T-helper 2 cell treated with Interferon-gamma antibody and Interleukin-4, amounts not matched to agents 5 μg/mL and 100 μg/mL, for 36 hours (primary cell): ENCODE results near the gene COL25A1.

ENCODE experiments used
- DNase-seq: peaks from one replicate; pipeline ENCODE4 v3.0.0; 2021; ENCODE audit warnings: low spot score
- H3K27ac Mint-ChIP-seq: one replicate; pipeline ENCODE4 v1.8.0; 2021; ENCODE audit warnings: mild to moderate bottlenecking, mixed read lengths
- H3K27me3 Mint-ChIP-seq: one replicate; pipeline ENCODE4 v1.8.0; 2021; ENCODE audit warnings: low read depth, mixed read lengths
- H3K36me3 Mint-ChIP-seq: one replicate; pipeline ENCODE4 v1.8.0; 2021; ENCODE audit warnings: low read depth, mixed read lengths
- H3K4me1 Mint-ChIP-seq: one replicate; pipeline ENCODE4 v1.8.0; 2021; ENCODE audit warnings: low read depth, mixed read lengths
- H3K4me3 Mint-ChIP-seq: one replicate; pipeline ENCODE4 v1.8.0; 2022; ENCODE audit warnings: mild to moderate bottlenecking, moderate library complexity, mixed read lengths
- H3K9me3 Mint-ChIP-seq: one replicate; pipeline ENCODE4 v1.8.0; 2021; ENCODE audit warnings: mixed read lengths

Gene COL25A1

DNA sequence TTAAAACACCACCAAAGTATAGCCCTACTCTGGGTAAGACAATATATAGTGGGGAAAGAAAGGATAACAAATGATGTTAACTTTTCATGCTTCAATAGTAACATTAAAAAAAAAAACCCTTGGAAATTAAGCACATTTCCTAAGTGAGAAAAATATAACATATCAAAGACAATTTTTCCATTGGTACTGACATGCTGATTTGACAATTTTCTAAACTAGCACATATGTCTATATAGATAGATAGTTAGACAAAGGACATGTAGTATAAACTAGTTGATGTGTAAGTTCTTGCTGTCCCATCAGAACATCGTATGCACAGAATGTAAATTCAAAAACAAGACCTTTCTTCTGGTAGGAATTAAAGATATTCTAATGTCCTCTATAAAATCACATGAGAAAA lies 492.4 kb downstream of the COL25A1 start:
- DNase-seq: no peak
- Mint-ChIP-seq H3K4me3 (no peak overlapping the region), H3K36me3 (no peaks in the 10 kb centered on the region), H3K9me3 (no peaks in the 10 kb centered on the region), H3K27me3 (peaks cover 52% of the 10 kb centered on the region), H3K27ac (no peak overlapping the region), H3K4me1 (peaks cover 10% of the 10 kb centered on the region)

DNA sequence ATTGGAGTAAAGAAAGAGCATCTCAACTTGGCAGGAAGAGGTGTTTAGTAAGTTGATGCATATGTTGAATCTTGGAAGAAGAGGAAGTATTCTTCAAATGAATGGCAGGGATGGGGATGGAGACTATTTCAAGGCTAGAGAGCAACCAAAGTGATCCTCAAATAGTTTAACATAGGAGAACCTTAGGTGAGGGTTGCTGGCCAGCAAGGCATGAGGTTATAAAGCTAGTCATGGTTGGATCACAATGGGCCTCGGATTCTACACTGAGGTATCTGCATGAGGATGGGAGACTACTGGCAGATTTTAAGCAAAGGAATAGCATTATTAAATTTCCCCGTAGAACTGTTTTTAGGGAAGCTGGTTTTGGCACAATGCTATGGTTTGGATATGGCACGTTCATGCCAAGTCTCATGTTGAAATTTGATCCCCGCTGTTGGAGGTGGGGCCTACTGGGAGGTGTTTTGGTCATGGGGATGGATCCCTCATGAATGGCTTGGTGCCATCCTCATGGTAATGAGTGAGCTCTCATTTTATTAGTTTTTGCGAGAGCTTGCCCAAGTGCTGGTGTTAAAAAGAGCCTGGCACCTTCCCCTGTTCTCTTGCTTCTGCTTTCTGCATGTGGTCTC lies 497.7 kb downstream of the COL25A1 start:
- Mint-ChIP-seq H3K27me3 (peaks cover 10% of the 10 kb centered on the region), H3K4me3 (no peak overlapping the region), H3K4me1 (no peaks in the 10 kb centered on the region), H3K36me3 (no peaks in the 10 kb centered on the region), H3K27ac (no peak overlapping the region), H3K9me3 (no peaks in the 10 kb centered on the region)
- no peak for DNase-seq

DNA sequence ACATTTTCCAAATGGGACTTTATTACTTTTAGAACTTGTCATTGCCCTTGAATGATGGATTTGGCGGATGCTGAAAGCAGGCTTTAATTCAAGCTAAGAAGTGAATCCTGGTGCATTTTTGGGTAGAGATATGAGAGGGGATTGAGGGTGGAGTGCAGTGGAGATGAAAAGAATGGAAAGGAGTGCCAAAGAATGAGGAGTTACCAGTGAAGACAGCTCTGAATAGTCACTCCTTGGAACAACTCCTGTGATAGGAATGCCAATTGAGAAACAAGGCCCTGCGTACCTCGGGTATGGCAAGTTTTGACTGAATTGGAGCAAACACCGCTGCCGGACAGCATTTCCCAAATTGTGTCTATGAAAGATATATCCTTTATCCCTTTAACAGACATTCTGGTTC lies 503.2 kb downstream of the COL25A1 start:
- Mint-ChIP-seq H3K27me3 (peaks cover 5% of the 10 kb centered on the region), H3K9me3 (no peaks in the 10 kb centered on the region), H3K27ac (no peak overlapping the region), H3K4me1 (no peaks in the 10 kb centered on the region), H3K36me3 (no peaks in the 10 kb centered on the region), H3K4me3 (no peak overlapping the region)
- no peak for DNase-seq

DNA sequence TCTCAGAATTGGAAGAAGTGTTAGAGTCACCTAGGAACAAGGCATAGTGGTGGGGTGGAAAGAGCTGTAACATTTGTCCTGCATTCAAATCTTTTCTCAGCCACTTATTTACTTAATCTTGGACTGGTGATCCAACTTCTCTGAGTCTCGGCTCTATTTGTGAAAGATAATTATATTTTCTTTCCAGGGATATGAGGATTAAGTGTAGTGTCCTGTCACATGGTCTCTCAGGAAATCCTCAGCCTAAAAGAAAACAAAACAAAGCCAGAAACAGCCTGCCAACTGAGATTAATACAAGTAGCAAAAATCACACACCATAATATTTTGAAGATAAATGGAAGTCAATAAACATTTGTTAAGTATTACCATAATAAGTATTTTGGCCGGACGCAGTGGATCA lies 506.3 kb downstream of the COL25A1 start:
- H3K27me3 Mint-ChIP-seq: peaks cover 9% of the 10 kb centered on the region
- H3K9me3 Mint-ChIP-seq: no peaks in the 10 kb centered on the region
- no peak overlapping the region for H3K4me3 Mint-ChIP-seq
- H3K36me3 Mint-ChIP-seq: no peaks in the 10 kb centered on the region
- no peak overlapping the region for H3K27ac Mint-ChIP-seq
- no peaks in the 10 kb centered on the region for H3K4me1 Mint-ChIP-seq
- no peak for DNase-seq

DNA sequence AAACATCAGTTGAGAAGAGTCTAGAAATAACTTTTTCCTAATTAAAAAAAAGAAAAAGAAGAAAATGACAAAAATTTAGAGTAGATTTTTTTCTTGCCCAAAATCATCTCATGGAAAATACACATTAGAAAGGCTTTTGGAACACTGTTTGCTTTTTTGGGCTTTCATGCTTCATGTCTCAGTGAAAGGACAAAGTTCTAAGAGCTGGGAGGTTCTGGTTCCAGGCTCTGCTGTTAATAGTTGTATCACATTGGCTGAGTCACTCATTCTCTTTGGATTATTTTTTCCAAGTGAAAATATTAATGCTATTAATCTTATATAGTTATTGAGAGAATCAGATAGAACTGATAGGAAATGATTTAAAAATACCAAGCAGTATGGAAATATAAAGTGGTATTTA lies 506.7 kb downstream of the COL25A1 start:
- H3K4me3 Mint-ChIP-seq: no peak overlapping the region
- H3K27me3 Mint-ChIP-seq: peaks cover 9% of the 10 kb centered on the region
- H3K27ac Mint-ChIP-seq: no peak overlapping the region
- DNase-seq: no peak
- no peaks in the 10 kb centered on the region for H3K9me3 Mint-ChIP-seq
- H3K4me1 Mint-ChIP-seq: no peaks in the 10 kb centered on the region
- no peaks in the 10 kb centered on the region for H3K36me3 Mint-ChIP-seq

DNA sequence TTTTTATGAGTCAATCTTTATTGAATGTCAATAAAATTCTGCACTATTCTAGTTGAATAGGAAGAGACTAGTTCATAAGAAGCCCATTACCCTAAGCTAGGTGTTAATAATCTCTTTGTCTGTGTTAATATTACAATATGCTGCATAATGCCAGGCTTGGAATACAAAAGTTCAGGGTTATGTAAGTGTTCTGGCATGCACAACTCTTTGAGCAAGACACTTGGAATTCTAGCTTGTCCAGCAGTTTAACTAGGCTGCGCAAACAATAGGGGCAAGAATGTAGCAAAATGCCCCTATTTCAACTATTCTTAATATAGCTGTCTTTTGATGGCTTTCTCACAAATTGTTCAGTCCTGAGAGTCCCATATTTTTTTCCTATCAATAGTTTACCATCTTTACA lies 508.3 kb downstream of the COL25A1 start:
- Mint-ChIP-seq H3K4me1 (no peaks in the 10 kb centered on the region), H3K9me3 (no peaks in the 10 kb centered on the region), H3K27me3 (peaks cover 9% of the 10 kb centered on the region), H3K27ac (no peak overlapping the region), H3K36me3 (no peaks in the 10 kb centered on the region), H3K4me3 (no peak overlapping the region)
- no peak for DNase-seq

DNA sequence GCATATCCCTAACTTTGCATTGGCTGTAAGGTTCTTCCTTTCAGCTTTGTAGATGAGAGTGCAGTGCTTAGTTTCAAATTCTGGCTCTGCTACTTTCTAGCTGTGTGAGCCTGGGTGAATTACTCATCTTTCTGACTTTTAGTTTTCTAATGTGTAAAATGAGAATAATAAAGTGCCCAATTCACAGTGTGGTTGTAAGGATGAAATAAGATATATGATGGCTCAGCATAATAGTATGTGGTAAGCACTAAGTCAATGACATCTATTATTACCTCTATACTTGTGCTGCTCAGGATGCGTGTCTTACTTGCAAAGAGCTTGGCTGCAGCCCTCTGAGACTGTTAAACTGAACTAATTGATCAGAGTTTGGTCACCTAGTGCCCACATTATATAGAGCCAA lies 509.0 kb downstream of the COL25A1 start:
- H3K9me3 Mint-ChIP-seq: no peaks in the 10 kb centered on the region
- no peak overlapping the region for H3K27ac Mint-ChIP-seq
- peaks cover 9% of the 10 kb centered on the region for H3K27me3 Mint-ChIP-seq
- no peak for DNase-seq
- H3K36me3 Mint-ChIP-seq: no peaks in the 10 kb centered on the region
- no peak overlapping the region for H3K4me3 Mint-ChIP-seq
- no peaks in the 10 kb centered on the region for H3K4me1 Mint-ChIP-seq

DNA sequence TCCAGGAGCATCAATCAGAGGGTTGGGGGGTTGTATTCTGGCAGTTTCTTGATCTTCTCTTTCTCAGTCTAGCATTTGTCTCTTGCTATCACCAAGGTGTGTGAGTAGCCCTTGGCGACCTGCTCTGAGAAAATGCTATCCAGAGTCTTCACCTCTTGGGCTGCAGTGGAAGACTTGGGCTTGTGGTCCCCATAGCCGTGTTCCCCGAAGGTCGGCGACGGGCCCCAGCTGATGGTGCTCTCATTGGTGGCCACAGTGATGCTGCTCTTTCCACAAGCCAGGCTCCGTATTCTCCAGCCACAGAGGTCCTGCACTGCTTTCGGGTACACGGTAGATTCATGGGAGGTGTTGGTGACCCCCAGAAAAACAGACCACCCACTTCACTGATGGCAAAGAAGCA lies 513.7 kb downstream of the COL25A1 start:
- H3K27me3 Mint-ChIP-seq: peaks cover 4% of the 10 kb centered on the region
- H3K9me3 Mint-ChIP-seq: no peaks in the 10 kb centered on the region
- no peak overlapping the region for H3K27ac Mint-ChIP-seq
- no peaks in the 10 kb centered on the region for H3K4me1 Mint-ChIP-seq
- H3K4me3 Mint-ChIP-seq: no peak overlapping the region
- no peak for DNase-seq
- H3K36me3 Mint-ChIP-seq: no peaks in the 10 kb centered on the region

DNA sequence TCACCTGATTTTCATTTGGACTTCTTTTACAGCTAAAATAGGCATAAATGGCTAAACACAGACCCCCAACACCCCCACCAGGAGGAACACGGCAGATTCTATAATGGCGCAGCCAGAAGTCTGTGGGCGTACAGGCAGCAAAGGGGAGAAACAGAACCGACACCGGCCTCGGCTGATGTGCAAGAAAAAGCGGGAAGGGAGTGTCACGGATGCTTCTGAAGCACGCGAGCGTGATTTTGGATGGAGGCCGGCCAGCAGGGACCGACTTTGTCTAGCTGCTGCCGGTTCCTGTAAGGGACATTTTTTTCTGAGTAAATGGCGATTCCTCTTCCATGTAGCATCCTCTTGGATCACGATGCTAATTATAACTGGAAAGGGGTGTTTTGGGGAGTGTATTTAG lies 514.7 kb downstream of the COL25A1 start:
- Mint-ChIP-seq H3K27ac (no peak overlapping the region), H3K4me1 (no peaks in the 10 kb centered on the region), H3K4me3 (no peak overlapping the region), H3K9me3 (no peaks in the 10 kb centered on the region), H3K36me3 (no peaks in the 10 kb centered on the region), H3K27me3 (no peaks in the 10 kb centered on the region)
- DNase-seq: no peak

DNA sequence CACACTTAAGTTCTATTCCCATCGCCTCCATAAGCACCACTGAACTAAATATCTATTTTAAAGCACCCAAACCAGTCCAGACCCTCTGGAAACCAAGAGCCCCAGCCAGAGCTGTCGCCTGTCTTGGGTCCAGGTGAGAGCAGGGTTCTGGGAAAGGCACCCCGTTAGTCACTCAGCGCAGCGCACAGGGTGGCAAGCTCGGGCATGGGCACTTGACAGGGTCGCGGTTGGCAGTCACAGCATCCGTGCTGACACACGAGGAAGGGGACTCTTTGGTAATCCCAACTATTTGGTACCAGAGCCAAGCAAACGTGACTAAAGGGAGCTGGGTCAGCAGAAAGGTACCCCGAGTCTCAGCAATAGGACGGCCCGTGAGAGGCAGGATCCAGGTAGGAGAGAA lies 515.4 kb downstream of the COL25A1 start:
- no peak for DNase-seq
- H3K9me3 Mint-ChIP-seq: no peaks in the 10 kb centered on the region
- H3K27ac Mint-ChIP-seq: no peak overlapping the region
- H3K36me3 Mint-ChIP-seq: no peaks in the 10 kb centered on the region
- no peak overlapping the region for H3K4me3 Mint-ChIP-seq
- no peaks in the 10 kb centered on the region for H3K4me1 Mint-ChIP-seq
- H3K27me3 Mint-ChIP-seq: no peaks in the 10 kb centered on the region

DNA sequence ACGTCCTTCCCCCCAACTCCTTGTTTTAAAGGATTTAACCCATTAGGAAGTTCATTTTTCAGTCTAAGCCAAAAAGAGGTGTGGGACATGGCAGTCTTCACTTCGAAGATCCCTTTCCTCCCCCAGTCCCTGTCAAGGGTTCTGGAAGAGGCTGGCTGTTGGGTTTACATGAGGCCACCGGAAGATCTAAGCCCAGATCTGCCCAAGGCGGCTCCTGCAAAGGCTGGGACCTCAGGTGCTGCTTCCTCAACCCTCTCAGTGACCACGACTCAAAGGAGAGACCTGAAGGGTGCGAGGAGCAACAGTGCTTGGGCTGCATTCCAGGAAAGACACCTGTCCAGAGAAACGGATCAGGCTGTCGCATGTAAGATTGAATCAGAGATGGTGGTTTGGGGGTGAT lies 516.1 kb downstream of the COL25A1 start:
- H3K27me3 Mint-ChIP-seq: no peaks in the 10 kb centered on the region
- no peak overlapping the region for H3K27ac Mint-ChIP-seq
- no peaks in the 10 kb centered on the region for H3K36me3 Mint-ChIP-seq
- no peak for DNase-seq
- H3K4me1 Mint-ChIP-seq: no peaks in the 10 kb centered on the region
- no peak overlapping the region for H3K4me3 Mint-ChIP-seq
- no peaks in the 10 kb centered on the region for H3K9me3 Mint-ChIP-seq

DNA sequence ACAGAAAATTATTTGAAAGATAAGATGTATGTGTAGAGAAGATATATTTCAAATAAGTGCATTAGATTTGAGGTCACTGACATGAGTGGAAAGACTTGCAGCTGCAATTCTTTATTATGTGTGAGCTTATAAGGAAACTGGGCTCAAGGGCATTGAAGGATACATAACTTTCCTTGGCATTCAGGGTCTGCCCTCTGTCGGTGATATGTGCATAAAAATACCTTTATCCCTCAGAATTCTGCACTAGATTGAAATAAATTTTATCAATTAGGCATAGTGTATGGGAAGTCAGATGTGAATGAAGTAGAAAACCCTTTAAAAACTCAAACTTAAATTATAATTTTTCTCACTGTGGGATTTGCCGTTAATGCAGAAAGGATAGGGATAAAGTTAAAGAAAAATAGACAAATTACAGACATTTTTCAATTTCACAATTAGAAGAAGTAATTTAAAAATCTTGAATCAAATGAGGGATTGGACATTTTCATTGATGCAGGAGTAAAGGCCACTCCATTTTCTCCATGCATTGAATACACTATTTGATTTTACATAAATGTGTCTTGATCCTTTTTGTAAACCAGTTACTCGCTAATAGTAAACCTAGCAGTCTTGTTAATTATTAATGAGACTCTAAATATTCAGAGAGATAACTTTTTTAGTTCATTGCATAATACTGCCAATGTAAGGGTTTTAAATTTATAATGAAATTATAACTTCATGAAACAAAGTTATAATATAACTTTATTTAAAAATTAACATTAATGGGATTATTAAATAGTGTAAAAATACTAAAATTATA lies 518.6 kb downstream of the COL25A1 start:
- Mint-ChIP-seq H3K36me3 (no peaks in the 10 kb centered on the region), H3K27me3 (peaks cover 6% of the 10 kb centered on the region), H3K4me1 (no peaks in the 10 kb centered on the region), H3K9me3 (no peaks in the 10 kb centered on the region), H3K4me3 (no peak overlapping the region), H3K27ac (no peak overlapping the region)
- DNase-seq: no peak

DNA sequence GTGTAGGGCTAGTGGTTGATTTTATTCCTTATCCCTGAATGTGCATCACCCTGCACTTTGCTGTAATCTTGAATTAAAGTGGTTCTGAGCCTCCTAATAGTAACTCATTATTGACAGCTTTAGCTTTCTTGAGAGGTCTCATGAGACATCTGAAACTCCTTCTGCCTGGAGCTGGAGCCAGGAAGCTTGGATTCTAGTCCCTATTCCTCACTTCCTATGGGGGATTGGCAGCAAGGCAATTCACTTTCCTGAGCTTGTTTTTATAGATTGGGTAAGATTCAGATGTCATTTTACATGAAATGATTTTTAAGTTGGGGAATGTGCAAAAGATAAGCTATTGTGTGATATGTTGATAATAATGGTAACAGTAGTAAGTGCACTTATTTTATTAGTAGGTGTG lies 522.5 kb downstream of the COL25A1 start:
- DNase-seq: no peak
- Mint-ChIP-seq H3K9me3 (no peaks in the 10 kb centered on the region), H3K4me3 (no peak overlapping the region), H3K27ac (no peak overlapping the region), H3K27me3 (peaks cover 17% of the 10 kb centered on the region), H3K4me1 (no peaks in the 10 kb centered on the region), H3K36me3 (no peaks in the 10 kb centered on the region)

DNA sequence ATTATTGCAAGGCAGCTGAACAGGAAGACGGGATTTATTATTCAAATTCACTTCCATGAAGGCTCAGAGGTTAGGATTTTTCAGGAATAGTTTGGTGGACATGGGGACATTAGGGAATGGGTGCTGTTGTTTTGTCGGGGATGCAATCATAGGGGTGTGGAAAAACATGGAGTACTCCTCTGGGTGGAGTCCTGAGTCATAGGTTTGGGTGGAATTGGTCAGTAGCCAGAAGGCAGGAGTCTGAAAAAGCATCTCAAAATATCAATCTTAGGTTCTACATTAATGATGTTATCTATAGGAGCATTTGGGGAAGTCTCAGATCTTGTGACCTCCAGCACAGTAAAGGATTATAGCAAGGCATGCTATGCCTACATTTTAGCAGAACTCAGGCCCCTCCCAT lies 525.1 kb downstream of the COL25A1 start:
- H3K36me3 Mint-ChIP-seq: no peaks in the 10 kb centered on the region
- H3K4me1 Mint-ChIP-seq: no peaks in the 10 kb centered on the region
- H3K4me3 Mint-ChIP-seq: no peak overlapping the region
- H3K9me3 Mint-ChIP-seq: no peaks in the 10 kb centered on the region
- no peak overlapping the region for H3K27ac Mint-ChIP-seq
- H3K27me3 Mint-ChIP-seq: peaks cover 21% of the 10 kb centered on the region
- no peak for DNase-seq

DNA sequence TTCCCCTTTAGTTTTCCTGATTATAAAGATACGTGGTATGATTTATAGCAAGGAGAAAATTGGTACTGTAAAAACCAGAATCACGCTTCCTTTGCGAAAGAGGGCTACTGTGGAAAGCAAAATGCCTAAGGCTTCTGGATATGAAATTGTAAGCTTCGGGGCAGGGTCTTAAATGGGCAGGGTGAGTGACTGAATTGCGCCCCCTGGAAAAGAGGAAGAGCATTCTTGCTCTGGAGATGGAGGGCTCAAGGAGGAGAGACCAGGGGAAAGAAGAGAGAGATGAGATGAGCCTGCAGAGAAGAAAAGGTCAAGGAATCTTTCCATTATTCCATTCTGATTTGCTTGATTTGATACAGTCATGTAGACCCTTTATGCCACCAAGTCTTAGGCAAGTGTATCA lies 526.5 kb downstream of the COL25A1 start:
- Mint-ChIP-seq H3K27me3 (peaks cover 21% of the 10 kb centered on the region), H3K27ac (no peak overlapping the region), H3K9me3 (no peaks in the 10 kb centered on the region), H3K4me1 (no peaks in the 10 kb centered on the region), H3K4me3 (no peak overlapping the region), H3K36me3 (no peaks in the 10 kb centered on the region)
- DNase-seq: no peak
